Thyroid gland (tissue), 4 donors: Measurements from ENCODE around the gene HIPK2.

Experiments
- CTCF ChIP-seq, 6 experiments: fragments of 200-600 bp in 3 of 6; fragments of 450-650 bp in 3 of 6; sonication (generic) in 3 of 6; IDR thresholded peaks; one replicate each; pipeline ENCODE4 v1.5.1; 2016 to 2019; ENCODE audit warnings: antibody characterized with exemption in 6 of 6, mild to moderate bottlenecking in 2 of 6, inconsistent platforms in 1 of 6, moderate library complexity in 1 of 6
- POLR2A ChIP-seq, 2 donors: fragments of 450-650 bp; IDR thresholded peaks; one replicate each; pipeline ENCODE4 v1.6.1; 2017; ENCODE audit warnings: antibody characterized with exemption in 2 of 2, mild to moderate bottlenecking in 2 of 2, moderate library complexity in 1 of 2

- no peak for TF ChIP-seq CTCF (IDR thresholded peaks at IDR 0.05)
- TF ChIP-seq POLR2A (IDR thresholded peaks at IDR 0.05) = no peak
These were observed 135.5 kb downstream of the HIPK2 start for GRCh38 chr7:139642283-139642682.
